ENCODE results near the gene MRPL17. TPM values are rescaled to one million over a fixed set of nuclear protein-coding genes. Genes with fewer than 3 reads are reported as not detected.
A peak's percentile ranks its signal among the peaks of the same experiment; 100 is the strongest.

Gene MRPL17
- total and polyA plus RNA-seq, 2 of the 13 experiments (the other 11 are each of a cell fraction or from before 2014, with no cell fraction given), result 59.4 to 90.0 TPM

DNA sequence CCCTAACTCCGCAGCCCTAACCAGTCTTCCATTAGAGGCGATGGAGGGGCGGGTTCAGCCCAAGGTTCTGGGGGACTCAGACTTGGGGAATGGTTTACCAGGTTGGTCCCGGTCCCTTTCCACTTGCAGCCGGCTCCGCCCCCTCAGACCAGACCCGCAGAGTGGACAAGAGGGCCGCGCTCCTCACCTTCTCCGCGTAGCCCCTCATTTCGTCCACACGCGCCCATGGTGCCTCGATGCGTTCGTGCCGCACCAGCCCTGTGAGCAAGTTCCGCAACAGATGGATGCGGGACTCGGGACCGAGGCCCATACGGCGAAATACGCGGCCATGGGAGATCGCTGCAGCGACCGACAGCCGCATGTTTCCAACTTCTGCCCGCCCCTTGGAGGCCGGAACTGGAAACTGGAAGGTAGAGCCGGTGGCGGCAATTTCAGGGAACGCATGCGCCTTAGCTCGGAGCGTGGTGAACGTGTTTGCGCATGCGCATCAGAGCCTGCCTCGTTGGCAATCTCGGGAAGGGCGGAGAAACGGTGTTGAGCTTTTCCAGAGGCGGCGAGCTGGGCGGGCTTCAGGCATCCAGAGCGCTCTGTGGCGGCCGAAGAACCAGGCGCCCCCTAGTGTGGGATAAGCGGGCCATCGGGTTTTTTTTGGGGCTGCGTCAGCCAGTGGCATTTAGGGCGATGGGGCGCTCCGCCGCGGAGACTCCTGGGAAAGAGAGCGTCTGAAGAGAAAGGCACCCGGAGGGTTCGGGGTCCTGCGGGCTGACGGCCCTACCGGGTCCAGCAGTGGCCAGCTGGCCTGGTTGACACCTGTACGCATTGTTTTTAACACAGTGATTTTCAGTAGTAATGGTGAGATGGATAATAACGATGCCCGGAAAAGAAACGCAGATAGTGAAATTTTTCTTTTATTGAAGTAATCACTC lies at the start of gene MRPL17 (continued):
- TF ChIP-seq ETV6 (CRISPR knock-in tag; conservative IDR thresholded peaks at IDR 0.05) (no peak; the same call in 1 of the 2 replicates), HMGA1 (CRISPR knock-in tag; conservative IDR thresholded peaks at IDR 0.05) (no peak), NPAS2 (CRISPR knock-in tag; IDR thresholded peaks at IDR 0.05; ENCODE audit: borderline replicate concordance) (no peak; the same call in 1 of the 2 replicates), SIN3B (IDR thresholded peaks at IDR 0.05; ENCODE audit: low read length) (0 out of 2 replicates have a peak, but pooled peaks have one; percentile 35), HES4 (CRISPR knock-in tag; IDR thresholded peaks at IDR 0.05; ENCODE audit: borderline replicate concordance) (peak; percentile 80; the same call in 1 of the 2 replicates), TBP (CRISPR knock-in tag; IDR thresholded peaks at IDR 0.05) (no peak), ZNF205 (CRISPR knock-in tag; IDR thresholded peaks at IDR 0.05) (peak; percentile 58), ZKSCAN8 (CRISPR knock-in tag; IDR thresholded peaks at IDR 0.05; ENCODE audit: borderline replicate concordance) (peak; percentile 55; the same call in 1 of the 2 replicates), NR2F6 (IDR thresholded peaks at IDR 0.05) (no peak), NR2F6 (CRISPR knock-in tag; IDR thresholded peaks at IDR 0.05) (no peak; the same call in 1 of the 2 replicates), ZMAT3 (CRISPR knock-in tag; conservative IDR thresholded peaks at IDR 0.05) (peak; percentile 87), DPF2 (CRISPR knock-in tag; IDR thresholded peaks at IDR 0.05; ENCODE audit: borderline replicate concordance, low read depth) (no peak), RBM39 (IDR thresholded peaks at IDR 0.05; ENCODE audit: low read depth, low read length, poor library complexity, severe bottlenecking) (peak; percentile 87), PBX2 (CRISPR knock-in tag; IDR thresholded peaks at IDR 0.05) (no peak), KLF6 (CRISPR knock-in tag; IDR thresholded peaks at IDR 0.05) (peak; percentile 83), IKZF4 (CRISPR knock-in tag; IDR thresholded peaks at IDR 0.05; ENCODE audit: borderline replicate concordance, low read depth, not compliant biosample characterization) (peak; percentile 90), ZNF547 (CRISPR knock-in tag; IDR thresholded peaks at IDR 0.05) (peak; percentile 90), ZNF552 (CRISPR knock-in tag; IDR thresholded peaks at IDR 0.05; ENCODE audit: borderline replicate concordance) (peak; percentile 84; the same call in 1 of the 2 replicates), XRCC5 (optimal IDR thresholded peaks at IDR 0.05; ENCODE audit: low read length) (peak; percentile 97), ZNF350 (CRISPR knock-in tag; IDR thresholded peaks at IDR 0.05; ENCODE audit: borderline replicate concordance, low read depth) (peak; percentile 96; the same call in 1 of the 2 replicates), CAMTA2 (CRISPR knock-in tag; IDR thresholded peaks at IDR 0.05; ENCODE audit: borderline replicate concordance) (no peak; the same call in none of the 2 replicates)
- TF ChIP-seq, protein P1, sequence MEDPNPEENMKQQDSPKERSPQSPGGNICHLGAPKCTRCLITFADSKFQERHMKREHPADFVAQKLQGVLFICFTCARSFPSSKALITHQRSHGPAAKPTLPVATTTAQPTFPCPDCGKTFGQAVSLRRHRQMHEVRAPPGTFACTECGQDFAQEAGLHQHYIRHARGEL (CRISPR knock-in tag; IDR thresholded peaks at IDR 0.05), result no peak; the same call in 1 of the 2 replicates
- TF ChIP-seq, protein P2, sequence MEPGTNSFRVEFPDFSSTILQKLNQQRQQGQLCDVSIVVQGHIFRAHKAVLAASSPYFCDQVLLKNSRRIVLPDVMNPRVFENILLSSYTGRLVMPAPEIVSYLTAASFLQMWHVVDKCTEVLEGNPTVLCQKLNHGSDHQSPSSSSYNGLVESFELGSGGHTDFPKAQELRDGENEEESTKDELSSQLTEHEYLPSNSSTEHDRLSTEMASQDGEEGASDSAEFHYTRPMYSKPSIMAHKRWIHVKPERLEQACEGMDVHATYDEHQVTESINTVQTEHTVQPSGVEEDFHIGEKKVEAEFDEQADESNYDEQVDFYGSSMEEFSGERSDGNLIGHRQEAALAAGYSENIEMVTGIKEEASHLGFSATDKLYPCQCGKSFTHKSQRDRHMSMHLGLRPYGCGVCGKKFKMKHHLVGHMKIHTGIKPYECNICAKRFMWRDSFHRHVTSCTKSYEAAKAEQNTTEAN (CRISPR knock-in tag; conservative IDR thresholded peaks at IDR 0.05), result peak; percentile 81; the same call in 1 of the 2 replicates
- TF ChIP-seq, protein P3, sequence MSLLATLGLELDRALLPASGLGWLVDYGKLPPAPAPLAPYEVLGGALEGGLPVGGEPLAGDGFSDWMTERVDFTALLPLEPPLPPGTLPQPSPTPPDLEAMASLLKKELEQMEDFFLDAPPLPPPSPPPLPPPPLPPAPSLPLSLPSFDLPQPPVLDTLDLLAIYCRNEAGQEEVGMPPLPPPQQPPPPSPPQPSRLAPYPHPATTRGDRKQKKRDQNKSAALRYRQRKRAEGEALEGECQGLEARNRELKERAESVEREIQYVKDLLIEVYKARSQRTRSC (CRISPR knock-in tag; IDR thresholded peaks at IDR 0.05; ENCODE audit: low read depth), result no peak
- TF ChIP-seq, protein P4, sequence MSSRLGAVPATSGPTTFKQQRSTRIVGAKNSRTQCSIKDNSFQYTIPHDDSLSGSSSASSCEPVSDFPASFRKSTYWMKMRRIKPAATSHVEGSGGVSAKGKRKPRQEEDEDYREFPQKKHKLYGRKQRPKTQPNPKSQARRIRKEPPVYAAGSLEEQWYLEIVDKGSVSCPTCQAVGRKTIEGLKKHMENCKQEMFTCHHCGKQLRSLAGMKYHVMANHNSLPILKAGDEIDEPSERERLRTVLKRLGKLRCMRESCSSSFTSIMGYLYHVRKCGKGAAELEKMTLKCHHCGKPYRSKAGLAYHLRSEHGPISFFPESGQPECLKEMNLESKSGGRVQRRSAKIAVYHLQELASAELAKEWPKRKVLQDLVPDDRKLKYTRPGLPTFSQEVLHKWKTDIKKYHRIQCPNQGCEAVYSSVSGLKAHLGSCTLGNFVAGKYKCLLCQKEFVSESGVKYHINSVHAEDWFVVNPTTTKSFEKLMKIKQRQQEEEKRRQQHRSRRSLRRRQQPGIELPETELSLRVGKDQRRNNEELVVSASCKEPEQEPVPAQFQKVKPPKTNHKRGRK (CRISPR knock-in tag; IDR thresholded peaks at IDR 0.05), result no peak

All from HepG2 (cell line).